NCI-H748 treated with DMSO at 0.1 percent for 48 hours (cell line): ENCODE data around the gene MAP2K5.

Source experiments
- DNase-seq: peaks from one replicate; lab custom pipeline; 2025; lab: John Stamatoyannopoulos, UW

Gene MAP2K5

DNA sequence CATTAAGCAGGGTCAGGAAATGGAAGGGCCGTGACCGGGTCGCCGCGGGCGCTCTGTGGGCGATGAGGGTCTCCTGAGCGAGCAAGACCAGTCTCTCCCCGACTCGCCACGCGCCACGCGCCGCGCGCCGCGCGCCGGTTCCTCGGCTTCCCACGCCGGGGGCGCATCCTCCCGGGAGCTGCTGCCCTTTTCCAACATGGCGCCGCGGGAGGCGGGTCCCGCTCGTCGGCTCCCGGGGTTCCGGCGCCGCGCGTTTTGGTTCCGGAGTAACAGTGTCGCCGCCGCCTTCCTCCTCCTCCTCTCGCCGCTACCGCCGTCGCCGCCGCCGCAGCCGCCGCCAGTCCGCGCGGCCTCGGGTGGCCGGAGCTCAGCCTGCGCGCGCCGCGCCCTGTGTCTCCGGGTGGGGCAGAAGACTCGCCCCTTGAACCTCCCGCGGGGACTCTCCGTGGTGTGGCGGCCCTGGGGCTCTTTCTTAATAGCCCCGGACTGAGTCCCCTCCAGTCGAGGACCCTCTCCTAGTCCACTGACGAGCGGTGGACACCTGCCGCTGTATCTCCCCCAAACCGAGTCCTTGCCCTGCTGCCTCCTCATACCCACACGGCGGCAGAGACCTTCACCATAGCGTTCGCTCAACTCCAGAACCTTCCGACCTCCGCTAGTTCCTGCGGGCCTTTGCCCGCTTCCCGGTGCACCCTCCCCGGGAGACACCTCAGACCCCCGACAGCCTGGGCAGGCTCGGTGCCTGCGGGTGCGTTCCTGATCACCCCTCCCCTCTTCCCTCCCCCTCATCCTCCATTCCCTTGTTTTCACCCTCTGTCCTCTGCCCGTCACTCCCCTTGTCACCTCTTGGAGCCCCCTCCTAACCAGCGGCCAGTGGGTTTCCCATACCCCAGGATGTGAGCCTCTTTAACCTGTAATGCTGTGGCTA lies at the start of gene MAP2K5:
Gene MAP2K5, plus strand, starts transcription at position 284 of the 928 bp plus-strand sequence. Its CDS starts 633 bp downstream, at position 917.
- peak; percentile 7 for DNase-seq

DNA sequence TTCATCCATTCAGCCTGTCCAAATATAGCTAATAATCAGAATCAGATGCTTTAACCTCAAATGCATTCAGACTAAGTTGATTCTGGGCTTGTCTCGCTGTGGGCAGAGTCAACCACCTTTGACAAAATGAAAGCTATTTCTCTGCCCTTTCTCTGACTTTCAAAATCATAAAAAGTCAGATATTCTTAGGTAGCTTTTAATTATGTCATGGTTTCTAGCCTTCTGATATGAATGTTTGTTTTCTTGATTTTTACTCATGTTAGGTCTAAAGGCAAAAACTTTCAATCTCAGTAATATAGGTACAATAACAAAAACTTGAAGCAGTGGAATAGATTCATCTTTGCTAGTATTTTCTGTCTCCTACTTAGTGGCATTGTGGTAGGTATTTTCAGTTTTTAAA lies 46.9 kb upstream of the MAP2K5 start:
- no peak for DNase-seq

DNA sequence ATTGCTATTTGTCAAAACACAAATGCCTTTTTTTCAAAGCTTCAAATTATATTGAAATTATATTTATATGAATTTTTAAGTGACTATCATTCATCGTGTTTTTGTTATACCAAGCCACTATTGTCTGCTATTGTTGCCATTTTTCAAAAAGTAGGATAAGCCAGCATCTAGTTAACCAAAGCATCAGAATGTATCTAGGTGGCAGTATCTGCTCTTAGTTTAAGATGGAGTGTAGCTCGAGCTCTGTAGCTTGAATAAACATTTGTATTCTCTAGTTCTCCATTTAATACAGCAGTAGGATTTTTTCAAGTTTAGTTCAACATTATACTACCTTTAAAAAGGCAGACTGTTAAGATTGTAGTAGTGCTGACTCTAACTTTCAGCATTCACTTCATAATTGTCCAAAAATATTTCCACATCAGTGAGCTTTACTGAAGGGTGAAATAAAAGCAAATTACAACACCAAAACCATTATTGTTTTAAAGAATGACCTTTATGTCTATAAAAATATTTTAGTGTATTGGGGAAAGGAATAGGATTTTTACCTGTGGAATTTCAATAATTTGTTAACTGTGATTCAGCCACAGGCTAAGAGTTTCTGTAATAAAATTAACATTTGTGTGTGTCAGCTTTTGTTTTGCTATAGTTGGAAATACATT lies 41.2 kb upstream of the MAP2K5 start:
- DNase-seq, result peak; percentile 6

DNA sequence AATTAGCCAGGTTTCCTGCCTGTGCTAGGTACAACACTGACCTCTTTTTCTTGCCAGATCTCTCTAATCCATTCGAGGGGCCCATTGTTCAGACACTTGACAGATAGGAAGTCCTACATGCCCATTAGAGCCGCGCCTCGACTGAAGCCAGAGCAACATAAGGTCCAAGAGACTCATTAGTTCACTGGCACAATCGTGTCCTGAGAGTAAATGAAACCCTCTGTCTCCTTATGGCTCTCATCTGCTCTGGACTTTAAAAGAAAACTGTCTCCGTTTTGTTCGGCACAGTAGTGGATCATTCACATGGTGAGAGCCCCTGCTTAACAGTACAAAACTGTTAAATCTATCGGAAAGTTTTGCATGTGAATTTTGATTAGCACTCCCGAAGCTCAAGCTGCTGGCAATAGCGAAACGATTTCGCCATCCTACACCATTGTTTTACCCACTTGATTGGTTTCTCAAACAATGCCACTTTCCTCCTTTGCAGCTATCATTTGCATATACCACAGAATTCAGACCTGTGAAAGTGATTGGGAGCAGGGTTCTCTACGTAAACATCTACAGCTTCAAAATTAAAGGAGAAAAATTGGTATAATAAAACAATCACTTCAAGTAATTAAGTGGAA lies 40.6 kb upstream of the MAP2K5 start:
- DNase-seq, result peak; percentile 18

DNA sequence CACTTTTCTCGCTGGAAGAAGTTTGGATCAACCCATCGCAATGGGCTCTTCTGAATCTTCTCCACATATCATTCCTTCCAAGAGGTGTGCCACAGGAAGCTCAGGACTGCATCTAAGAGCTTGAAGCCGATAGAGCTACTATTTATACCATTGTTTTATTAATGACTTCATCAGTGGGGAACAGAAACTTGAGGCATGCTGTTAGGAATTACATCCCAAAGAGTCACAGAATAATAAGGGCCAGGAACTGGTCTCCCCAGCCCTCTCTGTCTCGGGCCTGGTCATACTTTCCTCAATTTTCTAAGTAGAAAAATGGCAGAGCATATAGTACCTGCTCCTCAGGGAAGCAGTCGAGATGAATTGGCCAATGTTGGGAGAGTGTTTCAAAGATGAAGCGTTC lies 38.4 kb upstream of the MAP2K5 start:
- no peak for DNase-seq

DNA sequence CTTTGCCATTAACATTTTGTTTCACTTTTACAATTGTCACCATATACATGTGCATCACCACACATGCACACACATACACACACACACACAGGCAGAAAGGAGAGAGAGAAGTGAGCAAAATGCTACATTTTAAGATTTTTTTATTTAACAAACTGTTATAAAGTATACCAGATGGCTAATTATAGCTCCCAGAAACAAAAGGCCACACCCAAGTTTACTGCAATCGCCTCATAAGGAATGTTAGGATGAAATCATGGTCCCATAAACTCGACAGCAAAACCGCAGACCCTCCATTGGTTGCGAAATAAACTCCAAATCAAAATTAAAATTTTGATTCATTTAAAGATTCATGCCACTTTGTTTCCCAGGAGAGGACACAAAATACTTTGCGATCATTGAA lies 37.7 kb upstream of the MAP2K5 start:
- no peak for DNase-seq

DNA sequence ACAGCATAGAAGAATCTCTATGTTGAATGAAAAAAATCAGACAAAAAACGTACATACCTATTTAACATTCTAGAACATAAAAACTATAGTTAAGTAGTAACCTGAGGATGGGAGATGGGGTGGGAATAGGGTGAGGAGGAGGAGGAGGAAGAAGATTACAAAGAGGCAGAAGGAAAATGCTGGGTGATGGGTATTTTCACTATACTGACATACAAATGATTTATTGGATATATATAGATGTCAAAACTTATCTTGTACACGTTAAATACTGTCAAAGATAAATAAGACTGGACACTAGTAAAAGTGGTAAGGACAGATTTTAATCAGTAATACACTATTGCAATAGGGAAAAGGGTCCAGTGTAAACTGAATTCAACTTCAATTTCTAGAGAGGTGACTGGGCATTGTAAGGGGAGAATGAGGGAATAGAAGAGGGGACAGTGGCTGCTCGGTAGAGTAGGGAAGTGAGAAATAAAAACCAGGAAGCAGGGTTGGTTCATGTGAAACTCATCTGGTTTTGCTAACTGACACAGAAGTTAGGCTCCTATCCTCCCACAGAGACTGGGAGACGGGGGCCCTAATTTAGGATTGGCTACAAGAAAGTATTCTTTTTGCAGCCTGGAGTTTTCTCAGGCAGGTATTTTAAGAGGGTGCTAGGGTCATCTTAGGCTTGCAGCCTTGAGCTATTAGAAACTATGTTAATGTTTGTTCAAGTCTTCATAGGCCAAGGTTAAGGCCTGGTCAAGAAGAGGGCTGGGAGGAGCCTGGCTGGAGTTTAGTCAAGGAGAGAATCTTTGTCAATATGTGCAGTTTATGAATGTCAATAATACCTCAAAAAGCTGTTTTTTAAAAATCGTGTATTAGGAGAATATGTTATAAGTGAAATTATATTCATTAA lies 36.6 kb upstream of the MAP2K5 start:
- no peak for DNase-seq

DNA sequence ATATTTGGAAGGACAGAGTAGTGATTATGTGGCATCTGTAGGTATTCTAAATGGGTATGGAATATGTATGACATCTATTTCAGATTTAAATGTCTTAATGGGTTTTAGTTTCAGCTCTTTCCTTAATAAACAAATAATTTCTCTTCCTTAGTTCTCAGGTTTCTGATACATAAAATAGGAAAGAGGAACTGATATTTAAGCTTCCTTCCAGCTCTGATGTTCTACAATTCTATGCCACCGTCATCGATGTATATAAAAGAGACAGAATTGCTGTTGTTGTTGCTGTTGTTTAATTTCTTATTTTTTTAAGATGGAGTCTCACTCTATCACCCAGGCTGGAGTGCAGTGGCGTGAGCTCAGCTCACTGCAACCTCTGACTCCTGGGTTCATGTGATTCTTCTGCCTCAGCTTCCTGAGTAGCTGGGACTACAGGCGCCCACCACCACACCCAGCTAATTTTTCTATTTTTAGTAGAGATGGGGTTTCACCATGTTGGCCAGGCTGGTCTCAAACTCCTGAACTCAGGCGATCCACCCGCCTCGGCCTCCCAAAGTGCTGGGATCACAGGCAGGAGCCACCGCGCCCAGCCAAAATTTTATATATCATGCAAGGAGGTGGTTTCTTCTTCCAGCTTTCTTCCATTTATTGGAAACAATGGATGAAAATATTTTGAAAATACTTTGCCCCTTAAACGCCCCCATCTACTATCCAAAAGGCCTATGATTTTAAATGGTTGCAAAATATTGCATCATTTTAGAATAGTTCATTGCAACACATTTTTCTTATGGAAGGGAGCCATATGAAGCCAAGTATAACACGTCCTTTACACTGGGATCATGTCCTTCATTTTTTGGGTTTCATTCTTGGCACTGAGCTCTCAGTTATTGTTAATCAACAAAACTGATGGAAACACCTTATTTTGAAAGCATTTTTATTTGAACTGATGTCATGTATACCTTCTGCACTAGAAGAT lies 35.4 kb upstream of the MAP2K5 start:
- DNase-seq, result no peak

DNA sequence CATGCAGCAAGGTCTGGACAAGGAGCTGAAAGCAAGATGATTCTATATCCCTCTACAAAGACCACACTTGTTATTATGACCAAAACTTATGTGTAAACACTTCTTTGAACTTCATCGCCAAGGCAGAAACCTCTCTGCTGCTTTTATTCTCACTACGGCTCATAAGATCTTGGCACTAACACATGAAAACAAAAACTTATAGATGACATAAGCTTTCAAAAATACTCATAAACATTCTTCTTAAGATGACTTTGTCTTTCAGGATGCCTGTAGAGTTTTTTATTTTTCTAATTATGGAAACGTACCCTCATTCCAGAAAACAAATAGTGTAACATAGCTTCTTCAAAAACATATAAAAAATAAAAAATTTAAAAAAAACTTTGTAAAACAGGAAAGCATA lies 34.1 kb upstream of the MAP2K5 start:
- no peak for DNase-seq

DNA sequence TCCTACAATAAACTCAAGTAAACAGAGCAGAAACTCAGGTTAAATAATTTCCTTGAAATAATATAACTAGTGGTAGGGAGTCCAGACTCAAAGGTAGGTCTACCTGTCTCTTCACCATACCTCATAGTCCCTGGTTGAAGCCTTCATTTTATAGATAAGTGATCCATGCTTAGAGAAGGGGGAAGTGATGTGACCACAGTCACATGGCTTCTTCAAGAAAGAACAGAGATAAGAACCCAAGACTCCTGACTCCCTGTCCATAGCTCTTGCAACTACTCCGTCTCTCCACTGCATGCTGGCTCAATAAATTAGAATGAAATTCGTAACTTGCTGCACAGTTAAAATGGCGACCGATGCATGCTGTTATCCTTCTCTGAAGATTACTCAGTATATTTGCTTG lies 32.6 kb upstream of the MAP2K5 start:
- DNase-seq, result no peak

DNA sequence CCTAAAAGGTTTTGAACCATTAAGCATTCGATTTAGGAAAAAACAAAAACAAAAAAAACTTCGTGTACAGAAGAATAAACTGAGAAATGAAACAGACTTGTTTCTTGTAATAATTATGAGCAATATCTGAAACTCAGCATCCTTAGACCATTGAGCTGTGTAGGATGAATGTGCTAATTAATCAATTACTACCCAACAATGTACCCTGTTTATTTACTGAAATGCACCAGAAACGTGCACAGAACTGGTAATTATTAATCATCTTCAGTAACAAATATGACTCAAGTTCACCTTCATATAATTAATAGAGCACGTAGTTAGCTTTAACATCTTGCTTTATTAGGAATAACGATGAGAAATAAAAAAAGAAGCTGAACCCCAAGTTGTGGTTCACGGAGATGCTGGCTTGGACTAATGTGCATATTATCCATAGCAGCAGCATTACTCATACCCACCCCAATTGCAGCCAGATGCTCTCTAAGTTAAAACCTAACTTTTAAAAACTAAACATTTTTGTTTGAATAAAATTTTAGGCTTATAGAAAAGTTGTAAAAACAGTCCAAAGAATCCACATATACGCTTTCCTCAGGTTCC lies 31.8 kb upstream of the MAP2K5 start:
- no peak for DNase-seq

DNA sequence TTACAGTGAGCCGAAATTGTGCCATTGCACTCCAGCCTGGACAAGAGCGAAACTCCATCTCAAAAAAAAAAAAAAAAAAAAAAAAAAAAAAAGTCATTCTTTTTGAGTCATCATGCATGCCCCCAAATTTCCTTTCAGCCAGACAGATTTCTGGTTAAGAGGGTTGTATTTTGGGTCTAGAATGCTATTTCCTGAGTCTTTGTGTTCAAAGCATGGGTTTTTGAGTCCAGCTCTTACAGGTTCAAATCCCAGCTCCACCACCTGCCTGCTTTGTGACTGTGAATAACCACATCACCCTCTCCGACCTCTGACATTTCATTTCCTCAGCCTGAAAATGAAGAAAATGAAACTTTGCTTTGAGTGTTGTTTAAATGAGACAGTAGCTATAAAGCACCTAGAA lies 30.9 kb upstream of the MAP2K5 start:
- no peak for DNase-seq

DNA sequence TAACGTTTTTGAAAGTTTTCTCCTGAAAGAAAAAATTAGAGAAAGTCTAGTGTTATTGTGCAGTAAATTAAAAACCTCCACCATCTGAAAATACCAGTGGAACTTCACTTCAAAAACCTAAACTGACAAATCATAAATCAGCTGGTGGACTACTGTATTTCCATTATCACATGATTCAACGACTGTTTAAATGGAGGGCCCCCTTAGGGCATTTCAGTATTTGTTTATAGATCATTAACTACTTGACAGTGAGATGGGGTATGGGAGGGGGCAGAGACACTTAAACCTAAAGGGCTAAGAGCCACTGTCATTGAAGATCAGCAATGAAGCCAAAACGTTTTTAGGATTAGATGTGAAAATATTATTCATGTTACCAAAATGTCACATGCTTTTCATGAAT lies 30.4 kb upstream of the MAP2K5 start:
- DNase-seq, result peak; percentile 47

DNA sequence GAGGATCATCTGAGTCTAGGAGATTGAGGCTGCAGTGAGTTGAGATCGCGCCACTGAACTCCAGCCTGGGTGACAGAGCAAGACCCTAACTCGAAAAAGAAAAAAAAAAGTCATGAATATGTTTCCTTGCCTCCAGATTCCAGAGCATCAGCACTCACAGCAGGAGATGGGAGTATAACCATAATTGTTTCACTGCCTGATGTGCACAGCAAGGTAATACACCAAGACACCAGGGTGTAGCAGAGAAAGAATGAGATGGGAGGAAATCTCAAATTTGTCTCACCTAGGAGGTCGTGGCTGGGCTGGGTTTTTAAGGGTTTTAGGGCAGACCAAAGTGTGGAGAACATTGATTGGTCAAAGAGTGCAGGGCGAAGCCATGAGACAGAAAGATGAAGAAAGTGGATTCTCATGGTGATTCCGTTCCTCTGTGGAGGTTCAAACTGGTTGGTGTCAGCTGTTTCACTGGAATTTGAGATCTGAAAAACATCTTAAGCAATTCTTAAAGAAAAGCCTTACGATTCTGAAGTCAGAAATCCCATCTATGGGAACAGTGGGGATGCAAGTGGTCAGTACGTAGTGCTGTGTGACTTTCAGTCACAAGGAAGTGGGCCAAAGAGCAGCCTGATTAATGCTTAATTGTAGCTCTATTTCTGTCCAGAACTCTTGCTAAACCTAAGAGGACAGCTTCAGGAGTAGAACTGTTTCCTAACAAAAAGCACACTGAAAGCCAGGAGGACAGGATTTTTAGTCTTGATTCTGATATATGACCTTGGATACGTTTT lies 29.4 kb upstream of the MAP2K5 start:
- no peak for DNase-seq

DNA sequence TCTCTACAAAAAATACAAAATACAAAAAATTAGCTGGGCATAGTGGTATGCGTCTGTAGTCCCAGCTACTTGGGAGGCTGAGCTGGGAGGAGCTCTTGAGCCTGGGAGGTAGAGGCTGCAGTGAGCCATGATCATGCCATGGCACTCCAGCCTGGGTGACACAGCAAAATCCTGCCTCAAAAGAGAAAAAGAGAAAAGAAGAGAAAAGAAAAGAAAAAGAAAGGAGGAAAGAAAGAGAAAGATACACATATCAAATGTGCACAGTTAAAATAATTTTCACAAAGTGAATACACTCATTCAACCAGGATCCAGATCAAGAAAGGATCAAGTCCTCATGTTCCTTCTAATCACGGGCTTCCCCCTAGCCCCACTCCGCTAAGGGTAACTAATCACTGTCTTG lies 27.4 kb upstream of the MAP2K5 start:
- no peak for DNase-seq

DNA sequence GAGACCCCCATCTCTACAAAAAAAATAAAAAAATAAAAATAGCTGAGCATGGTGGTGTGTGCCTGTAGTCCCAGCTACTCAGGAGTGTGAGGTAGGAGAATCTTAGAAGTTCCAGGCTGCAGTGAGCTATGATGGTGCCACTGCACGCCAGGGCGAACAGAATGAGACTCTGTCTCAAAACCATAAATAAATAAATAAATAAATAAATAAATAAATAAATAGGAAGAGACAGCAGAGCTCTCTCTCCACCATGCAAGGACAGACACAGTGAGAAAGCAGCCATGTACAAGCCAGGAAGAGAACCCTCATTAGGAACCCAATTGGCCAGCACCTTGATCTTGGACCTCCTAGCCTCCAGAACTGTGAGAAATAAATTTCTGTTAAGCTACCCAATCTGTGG lies 26.9 kb upstream of the MAP2K5 start:
- DNase-seq, result no peak

DNA sequence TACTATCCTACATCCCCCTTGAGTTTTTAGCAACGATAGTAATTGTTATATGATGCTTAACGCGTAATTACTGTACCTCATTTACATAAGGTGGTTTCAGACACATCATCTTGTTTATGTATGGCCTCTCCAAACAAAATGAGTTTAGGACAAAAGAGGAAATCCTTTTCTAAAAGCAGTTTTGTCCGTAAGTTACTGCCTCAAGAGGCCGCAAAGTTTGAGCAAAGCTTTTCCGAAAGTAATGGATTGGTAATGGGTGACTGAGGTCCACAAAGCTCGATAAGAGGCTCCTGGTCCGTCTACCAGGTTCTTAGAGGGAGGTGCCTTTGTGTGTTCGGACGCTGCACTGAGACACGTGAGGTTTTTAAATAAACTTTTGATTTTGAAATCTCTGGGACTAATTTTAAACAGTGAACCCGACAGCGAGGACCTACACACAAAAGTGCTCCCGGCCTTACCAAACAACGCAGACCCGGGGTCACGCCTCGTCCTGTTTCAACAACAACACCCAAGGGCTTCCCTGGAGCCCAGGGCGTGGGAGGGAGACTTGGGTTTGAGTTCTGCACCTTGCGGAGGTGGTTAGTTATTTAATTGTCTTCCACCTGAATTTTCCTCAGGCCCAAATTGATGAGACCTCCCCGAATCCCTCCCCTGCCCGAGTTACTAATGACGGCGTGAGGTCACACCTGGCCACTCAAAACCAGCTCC lies 22.0 kb upstream of the MAP2K5 start:
- DNase-seq, result no peak

DNA sequence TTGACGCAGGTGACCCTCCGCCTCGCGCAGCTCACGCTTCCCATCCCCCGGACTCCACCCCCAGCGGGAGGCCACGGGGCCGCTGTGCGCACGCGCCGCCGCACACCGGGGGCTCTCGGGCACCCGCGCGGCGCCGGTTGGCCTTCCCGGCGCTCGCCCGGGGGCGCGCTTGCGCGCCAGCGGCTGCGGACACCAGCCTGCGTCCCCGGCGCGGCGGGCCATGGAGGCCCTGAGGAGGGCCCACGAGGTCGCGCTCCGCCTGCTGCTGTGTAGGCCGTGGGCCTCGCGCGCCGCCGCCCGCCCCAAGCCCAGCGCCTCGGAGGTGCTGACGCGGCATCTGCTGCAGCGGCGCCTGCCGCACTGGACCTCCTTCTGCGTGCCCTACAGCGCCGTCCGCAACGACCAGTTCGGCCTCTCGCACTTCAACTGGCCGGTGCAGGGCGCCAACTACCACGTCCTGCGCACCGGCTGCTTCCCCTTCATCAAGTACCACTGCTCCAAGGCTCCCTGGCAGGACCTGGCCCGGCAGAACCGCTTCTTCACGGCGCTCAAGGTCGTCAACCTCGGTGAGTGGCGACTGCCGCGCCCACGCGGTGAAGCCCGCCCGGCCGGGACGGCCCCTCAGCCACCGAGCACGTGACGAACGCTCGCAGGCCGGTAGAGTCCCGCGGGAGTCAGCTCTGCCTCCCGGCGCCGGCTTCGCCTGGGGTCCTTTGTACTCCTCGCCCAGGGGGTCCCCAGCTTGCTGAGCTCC lies 21.3 kb upstream of the MAP2K5 start, which contains the start of gene C15orf61:
Gene C15orf61, plus strand, starts transcription at position 103 of the 754 bp plus-strand sequence. Its CDS starts 118 bp downstream, at position 221.
- no peak for DNase-seq
